Left ventricle myocardium inferior (tissue), 1 donor: Measurements from ENCODE around the gene TMCC1. TPM values are rescaled to one million over a fixed set of nuclear protein-coding genes. Genes with fewer than 3 reads are reported as not detected.

Source experiments
- DNase-seq: peaks from one replicate; pipeline ENCODE4 v3.0.0-alpha.2; 2020
- H3K27ac ChIP-seq: fragments of 200-600 bp; replicated peaks from 2 replicates; pipeline ENCODE4 v1.8.0; 2021
- H3K27me3 ChIP-seq: fragments of 200-600 bp; 2 replicates; pipeline ENCODE4 v1.8.0; 2021; ENCODE audit warnings: low read depth
- H3K36me3 ChIP-seq: fragments of 200-600 bp; 2 replicates; pipeline ENCODE4 v1.8.0; 2021
- H3K4me1 ChIP-seq: fragments of 200-600 bp; 2 replicates; pipeline ENCODE4 v1.8.0; 2021
- H3K4me3 ChIP-seq: fragments of 200-600 bp; 2 replicates; pipeline ENCODE4 v1.8.0; 2021; ENCODE audit warnings: mild to moderate bottlenecking, moderate library complexity
- H3K9me3 ChIP-seq: fragments of 200-600 bp; replicated peaks from 2 replicates; pipeline ENCODE4 v1.8.0; 2021
- CTCF ChIP-seq: fragments of 200-600 bp; IDR thresholded peaks from 2 replicates; pipeline ENCODE4 v1.8.0; 2021; ENCODE audit warnings: antibody characterized with exemption, mild to moderate bottlenecking, borderline replicate concordance
- intact Hi-C: fragments of 100-400 bp; cut with micrococcal nuclease; formaldehyde crosslinking; loops from one replicate; pipeline ENCODE4 v1.11.0; 2022
- total RNA-seq: library from RNA; stranded (reverse); fragmentation: NEBNext Ultra II Directional; extraction: Animal tissue kit (Norgen Biotek cat#: 25700); gene quantifications from one replicate; pipeline ENCODE4 v1.2.1, GENCODE V29; 2021
- donor health status: DM: no; HTN: yes; CAD: no; lungs with severe emphysema.

The TMCC1 gene
- total RNA-seq, 1 donor from 2014 or later: 28.3 TPM

DNA sequence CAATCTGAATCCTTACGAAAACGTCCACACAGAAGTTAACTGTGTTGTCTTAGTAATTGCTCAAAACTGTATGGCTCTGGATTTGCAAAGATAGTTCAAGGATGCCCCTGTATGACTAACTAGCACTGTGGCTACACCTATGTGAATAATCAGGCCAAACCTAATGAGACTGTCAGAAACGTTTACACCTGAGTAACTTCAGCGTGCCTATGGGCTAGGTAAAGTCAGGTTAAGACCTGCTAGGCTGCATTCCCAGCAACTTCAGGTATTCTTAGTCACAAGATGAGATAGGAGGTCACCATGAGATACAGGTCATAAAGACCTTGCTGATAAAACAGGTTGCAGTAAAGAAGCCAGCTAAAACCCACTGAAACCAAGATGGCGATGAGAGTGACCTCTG, 199.3 kb downstream of the TMCC1 start:
- intact Hi-C loops: no loop called here
- no peak overlapping the region for H3K27ac ChIP-seq
- H3K27me3 ChIP-seq: no peaks in the 10 kb centered on the region
- no peak overlapping the region for H3K4me3 ChIP-seq
- H3K4me1 ChIP-seq: peaks cover 22% of the 10 kb centered on the region
- H3K9me3 ChIP-seq: no peaks in the 10 kb centered on the region
- TF ChIP-seq CTCF: no peak
- no peaks in the 10 kb centered on the region for H3K36me3 ChIP-seq
- no peak for DNase-seq

DNA sequence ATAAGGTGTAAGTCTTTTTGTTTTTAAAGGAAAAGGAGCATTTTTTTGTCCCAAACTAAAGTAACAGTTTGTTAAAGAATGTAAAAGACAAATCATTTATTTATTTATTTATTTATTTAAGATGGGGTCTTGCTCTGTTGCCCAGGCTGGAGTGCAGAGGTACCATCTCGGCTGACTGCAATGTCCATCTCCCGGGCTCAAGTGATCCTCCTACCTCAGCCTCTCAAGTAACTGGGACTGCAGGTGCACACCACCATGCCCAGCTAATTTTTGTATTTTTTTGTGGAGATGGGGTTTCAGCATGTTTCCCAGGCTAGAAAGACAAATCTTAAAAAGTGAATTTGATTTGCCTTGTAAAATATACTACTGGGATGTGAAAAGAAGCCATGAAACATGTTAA, 200.8 kb downstream of the TMCC1 start:
- Histone ChIP-seq H3K27ac (no peak overlapping the region), H3K36me3 (no peaks in the 10 kb centered on the region), H3K27me3 (no peaks in the 10 kb centered on the region), H3K4me1 (peaks cover 28% of the 10 kb centered on the region), H3K9me3 (no peaks in the 10 kb centered on the region), H3K4me3 (no peak overlapping the region)
- intact Hi-C loops: no loop called here
- no peak for DNase-seq
- TF ChIP-seq CTCF: no peak

GRCh38 chr3:129690963-129691362, 202.5 kb downstream of the TMCC1 start:
- DNase-seq: no peak
- no peaks in the 10 kb centered on the region for H3K27me3 ChIP-seq
- intact Hi-C loops: no loop called here
- peaks cover 43% of the 10 kb centered on the region for H3K4me1 ChIP-seq
- no peak overlapping the region for H3K4me3 ChIP-seq
- H3K36me3 ChIP-seq: no peaks in the 10 kb centered on the region
- no peaks in the 10 kb centered on the region for H3K9me3 ChIP-seq
- H3K27ac ChIP-seq: no peak overlapping the region
- TF ChIP-seq CTCF: no peak

- H3K4me1 ChIP-seq: peaks cover 47% of the 10 kb centered on the region
These were observed 203.1 kb downstream of the TMCC1 start for GRCh38 chr3:129690406-129690805.

DNA sequence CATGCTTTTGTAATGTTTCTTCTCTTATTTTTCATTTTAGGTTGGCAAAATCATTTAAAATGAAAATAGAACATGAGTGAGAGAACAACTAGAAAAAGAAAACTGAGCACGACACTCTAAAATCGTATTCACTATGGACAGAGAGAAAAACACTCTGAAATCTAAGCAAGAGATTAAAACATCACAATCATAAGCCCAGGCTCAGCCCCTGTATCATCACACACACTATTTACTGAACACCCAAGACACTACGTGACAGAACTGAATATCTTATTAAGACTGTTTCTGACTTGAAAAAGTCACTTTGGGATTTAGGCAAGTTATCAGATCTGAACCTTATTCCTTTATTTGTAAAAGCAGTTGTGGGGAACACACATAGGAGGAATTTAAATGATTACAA, 204.5 kb downstream of the TMCC1 start:
- no peaks in the 10 kb centered on the region for H3K27me3 ChIP-seq
- H3K4me1 ChIP-seq: peaks cover 52% of the 10 kb centered on the region
- no peaks in the 10 kb centered on the region for H3K36me3 ChIP-seq
- peak overlapping the region; percentile 61 for H3K4me3 ChIP-seq
- TF ChIP-seq CTCF: no peak
- peak overlapping the region; percentile 88 for H3K27ac ChIP-seq
- H3K9me3 ChIP-seq: no peaks in the 10 kb centered on the region
- intact Hi-C loops: no loop called here
- no peak for DNase-seq

More at GRCh38 chr3:129690406-129690805, 203.1 kb downstream of the TMCC1 start:
- TF ChIP-seq CTCF: no peak
- Histone ChIP-seq H3K9me3 (no peaks in the 10 kb centered on the region), H3K27ac (no peak overlapping the region), H3K36me3 (no peaks in the 10 kb centered on the region), H3K27me3 (no peaks in the 10 kb centered on the region), H3K4me3 (no peak overlapping the region)
- intact Hi-C loops: no loop called here
- no peak for DNase-seq
